IMR-90 (cell line): ENCODE results near the gene AGFG1. TPM values are rescaled to one million over a fixed set of nuclear protein-coding genes. Genes with fewer than 3 reads are reported as not detected.

ENCODE experiments used
- ATAC-seq: fragments of 200-7000 bp; cut with Tn5 transposase; 2 replicates; pipeline ENCODE4 v1.9.1; 2020; ENCODE audit warnings: low read depth, mild to moderate bottlenecking, moderate library complexity
- BruUV-seq: library from RNA; stranded (reverse); fragments of 400-500 nt; replicated peaks from 2 replicates; lab custom pipeline; 2021; lab: Mats Ljungman, UMichigan
- CTCF ChIA-PET: fragments of 300-600 bp; formaldehyde crosslinking; extraction: SDS; loops from one replicate; lab custom pipeline; 2021; ENCODE audit warnings: antibody characterized with exemption; lab: Yijun Ruan, JAX
- POLR2A ChIA-PET: fragments of 300-600 bp; sonication (Branson Sonifier 250); formaldehyde crosslinking; loops from one replicate; lab custom pipeline; 2022; ENCODE audit warnings: antibody characterized with exemption; ENCODE audit not compliant: unreplicated experiment; lab: Charles Lee
- DNase-seq: peaks from one replicate; pipeline ENCODE4 v3.0.0; 2013
- H2AFZ ChIP-seq: replicated peaks from 2 replicates; pipeline ENCODE3; 2013; ENCODE audit warnings: low read length, mild to moderate bottlenecking; ENCODE audit not compliant: poor library complexity
- H2AK5ac ChIP-seq: 2 replicates; pipeline ENCODE4 v1.6.1; 2013; ENCODE audit warnings: low read depth, low read length, inconsistent platforms
- H2AK9ac ChIP-seq: replicated peaks from 2 replicates; pipeline ENCODE3; 2013; ENCODE audit warnings: mild to moderate bottlenecking, low read depth, low read length, moderate library complexity; ENCODE audit not compliant: poor library complexity
- H2BK120ac ChIP-seq: 2 replicates; pipeline ENCODE4 v1.6.1; 2013; ENCODE audit warnings: low read depth, low read length, inconsistent platforms
- H2BK15ac ChIP-seq: 3 replicates; pipeline ENCODE4 v1.6.1; 2013; ENCODE audit warnings: low read depth, low read length, inconsistent platforms
- H2BK20ac ChIP-seq: 2 replicates; pipeline ENCODE4 v1.6.1; 2013; ENCODE audit warnings: low read depth, mild to moderate bottlenecking, inconsistent platforms, low read length, moderate library complexity
- H2BK5ac ChIP-seq: 2 replicates; pipeline ENCODE4 v1.6.1; 2013; ENCODE audit warnings: mild to moderate bottlenecking, low read depth, low read length, inconsistent platforms; ENCODE audit not compliant: poor library complexity, severe bottlenecking
- H3K14ac ChIP-seq: replicated peaks from 2 replicates; pipeline ENCODE4 v1.6.1; 2013; ENCODE audit warnings: low read depth, low read length, inconsistent platforms
- H3K18ac ChIP-seq: 2 replicates; pipeline ENCODE4 v1.6.1; 2013; ENCODE audit warnings: low read depth, low read length, control low read depth
- H3K23ac ChIP-seq: 2 replicates; pipeline ENCODE4 v1.6.1; 2013; ENCODE audit warnings: low read depth, low read length, inconsistent platforms
- H3K27ac ChIP-seq: 2 replicates; pipeline ENCODE4 v1.5.1; 2013; ENCODE audit warnings: mild to moderate bottlenecking, control low read depth, low read length; ENCODE audit not compliant: insufficient read depth
- H3K27me3 ChIP-seq: 2 replicates; pipeline ENCODE4 v1.6.1; 2013; ENCODE audit warnings: low read length; ENCODE audit not compliant: control insufficient read depth, insufficient read depth
- H3K36me3 ChIP-seq: 2 replicates; pipeline ENCODE4 v1.6.1; 2013; ENCODE audit warnings: low read length, mixed read lengths; ENCODE audit not compliant: control insufficient read depth, insufficient read depth
- H3K4ac ChIP-seq: 2 replicates; pipeline ENCODE4 v1.6.1; 2013; ENCODE audit warnings: low read depth, low read length, inconsistent platforms
- H3K4me1 ChIP-seq: 2 replicates; pipeline ENCODE4 v1.6.1; 2013; ENCODE audit warnings: low read length, mixed read lengths; ENCODE audit not compliant: control insufficient read depth, insufficient read depth
- H3K4me2 ChIP-seq: 2 replicates; pipeline ENCODE4 v1.6.1; 2013; ENCODE audit warnings: low read depth, mild to moderate bottlenecking, control low read depth, low read length, moderate library complexity
- H3K4me3 ChIP-seq: 2 replicates; pipeline ENCODE4 v1.5.1; 2013; ENCODE audit warnings: low read depth, mild to moderate bottlenecking, control low read depth, low read length, moderate library complexity; ENCODE audit not compliant: insufficient read depth
- H3K56ac ChIP-seq: 2 replicates; pipeline ENCODE4 v1.6.1; 2013; ENCODE audit warnings: low read length, inconsistent platforms; ENCODE audit not compliant: insufficient read depth; ENCODE audit errors: extremely low read depth
- H3K79me1 ChIP-seq, 2 experiments: 2 replicates each; pipeline ENCODE4 v1.6.1; 2013; ENCODE audit warnings: low read length in 2 of 2, inconsistent platforms in 1 of 2, low read depth in 1 of 2
- H3K9ac ChIP-seq: 2 replicates; pipeline ENCODE4 v1.6.1; 2013; ENCODE audit warnings: low read depth, low read length, control low read depth
- H3K9me1 ChIP-seq: 2 replicates; pipeline ENCODE4 v1.6.1; 2013; ENCODE audit warnings: low read length, inconsistent platforms; ENCODE audit not compliant: insufficient read depth
- H3K9me3 ChIP-seq: 2 replicates; pipeline ENCODE4 v1.6.1; 2013; ENCODE audit warnings: low read length; ENCODE audit not compliant: control insufficient read depth, insufficient read depth
- H4K20me1 ChIP-seq: 2 replicates; pipeline ENCODE4 v1.6.1; 2013; ENCODE audit warnings: low read length, inconsistent platforms; ENCODE audit not compliant: insufficient read depth
- H4K5ac ChIP-seq: 2 replicates; pipeline ENCODE4 v1.6.1; 2013; ENCODE audit warnings: mild to moderate bottlenecking, low read depth, low read length, control low read depth
- H4K8ac ChIP-seq, 2 experiments: 2 replicates each; pipeline ENCODE4 v1.6.1; 2013; ENCODE audit warnings: low read depth in 2 of 2, low read length in 2 of 2, control low read depth in 1 of 2, inconsistent platforms in 1 of 2
- H4K91ac ChIP-seq: 2 replicates; pipeline ENCODE4 v1.6.1; 2013; ENCODE audit warnings: low read depth, low read length, inconsistent platforms; ENCODE audit not compliant: insufficient read depth
- BHLHE40 ChIP-seq: fragments of 150-350 bp; IDR thresholded peaks from 2 replicates; pipeline ENCODE4 v1.6.1; 2016; ENCODE audit warnings: mild to moderate bottlenecking, low read depth, low read length
- CEBPB ChIP-seq: IDR thresholded peaks from 2 replicates; pipeline ENCODE4 v1.6.1; 2012; ENCODE audit warnings: low read depth, low read length, improper control_type of control experiment
- CHD1 ChIP-seq: IDR thresholded peaks from 2 replicates; pipeline ENCODE4 v1.6.1; 2012; ENCODE audit warnings: low read depth, low read length, improper control_type of control experiment
- CTCF ChIP-seq: conservative IDR thresholded peaks from 2 replicates; pipeline ENCODE4 v1.5.1; 2012; ENCODE audit warnings: mild to moderate bottlenecking, low read depth, low read length, improper control_type of control experiment
- ELK1 ChIP-seq: fragments of 150-350 bp; IDR thresholded peaks from 2 replicates; pipeline ENCODE4 v1.6.1; 2016; ENCODE audit warnings: low read depth, mild to moderate bottlenecking, low read length, moderate library complexity, borderline replicate concordance
- FOS ChIP-seq: fragments of 150-350 bp; IDR thresholded peaks from 2 replicates; pipeline ENCODE4 v1.6.1; 2016; ENCODE audit warnings: low read depth, low read length
- MAFK ChIP-seq: IDR thresholded peaks from 2 replicates; pipeline ENCODE4 v1.6.1; 2012; ENCODE audit warnings: low read depth, low read length, improper control_type of control experiment
- MAZ ChIP-seq: IDR thresholded peaks from 2 replicates; pipeline ENCODE4 v1.6.1; 2012; ENCODE audit warnings: low read depth, mild to moderate bottlenecking, low read length, improper control_type of control experiment, moderate library complexity, borderline replicate concordance
- MXI1 ChIP-seq: IDR thresholded peaks from 2 replicates; pipeline ENCODE4 v1.6.1; 2012; ENCODE audit warnings: low read depth, mild to moderate bottlenecking, low read length, moderate library complexity, borderline replicate concordance
- NFE2L2 ChIP-seq: fragments of 150-350 bp; IDR thresholded peaks from 2 replicates; pipeline ENCODE4 v1.6.1; 2016; ENCODE audit warnings: low read depth, mild to moderate bottlenecking, low read length
- POLR2A ChIP-seq: IDR thresholded peaks from 2 replicates; pipeline ENCODE4 v1.6.1; 2012; ENCODE audit warnings: mild to moderate bottlenecking, low read depth, low read length
- RAD21 ChIP-seq: IDR thresholded peaks from 2 replicates; pipeline ENCODE4 v1.6.1; 2012; ENCODE audit warnings: low read length, improper control_type of control experiment
- RCOR1 ChIP-seq: IDR thresholded peaks from 2 replicates; pipeline ENCODE4 v1.6.1; 2012; ENCODE audit warnings: mild to moderate bottlenecking, low read length, improper control_type of control experiment; ENCODE audit not compliant: insufficient replicate concordance
- RFX5 ChIP-seq: IDR thresholded peaks from 2 replicates; pipeline ENCODE4 v1.8.0; 2012; ENCODE audit warnings: low read depth, mild to moderate bottlenecking, low read length, moderate library complexity
- SMC3 ChIP-seq: fragments of 150-350 bp; IDR thresholded peaks from 2 replicates; pipeline ENCODE4 v1.6.1; 2016; ENCODE audit warnings: low read depth, mild to moderate bottlenecking, antibody characterized with exemption, low read length, moderate library complexity
- USF2 ChIP-seq: fragments of 150-350 bp; IDR thresholded peaks from 2 replicates; pipeline ENCODE4 v1.6.1; 2017; ENCODE audit warnings: mild to moderate bottlenecking, antibody characterized with exemption, low read length, low read depth
- WGBS, 2 experiments: methylation state at CpG; one replicate each; pipeline versions ENCODE4 v1.1.5 to v1.1.7; 2013; ENCODE audit warnings: missing lambda C conversion rate in 2 of 2; ENCODE audit not compliant: insufficient read length in 1 of 2; ENCODE audit errors: extremely low coverage in 2 of 2; 5-methylcytosine and 5-hydroxymethylcytosine counted together
- dilution Hi-C: fragments of 300-500 bp; cut with HindIII; formaldehyde crosslinking; loops from one replicate; pipeline ENCODE4 v1.14.3; 2018; ENCODE audit warnings: low sequenced_read_pairs; ENCODE audit not compliant: unreplicated experiment
- in situ Hi-C: fragments of 300-500 bp; cut with MboI; formaldehyde crosslinking; loops from 3 replicates; pipeline ENCODE4 v1.14.3; 2019; ENCODE audit warnings: low sequenced_read_pairs, inconsistent platforms, mixed read lengths
- intact Hi-C: fragments of 100-400 bp; cut with micrococcal nuclease; formaldehyde crosslinking; loops from 2 replicates; pipeline ENCODE4 v1.10.0; 2022
- polyA plus RNA-seq, 3 experiments: library from polyadenylated mRNA; depleted of rRNA; stranded (reverse); fragments of >200 nt; gene quantifications; 2 replicates each; pipeline ENCODE4 v1.2.3, GENCODE V29; 2012; ENCODE audit warnings: low replicate concordance in 1 of 3
- total RNA-seq: library from RNA; depleted of rRNA; stranded (reverse); fragments of >200 nt; gene quantifications from 2 replicates; pipeline ENCODE4 v1.2.3, GENCODE V29; 2012

The AGFG1 gene
- total and polyA plus RNA-seq, 2 of the 4 experiments (the other 2 are of a cell fraction), result 58.4 to 126 TPM

GRCh38 chr2:227579791-227580190, 107.8 kb downstream of the AGFG1 start:
- H2AK9ac ChIP-seq, result no peak overlapping the region
- no peak for DNase-seq
- H3K56ac ChIP-seq, result no peak overlapping the region
- dilution Hi-C loops (no loop called here), in situ Hi-C loops (no loop called here), intact Hi-C loops (no loop called here)
- BruUV-seq, result no TSS peak
- no peak overlapping the region for H3K27ac ChIP-seq
- H3K23ac ChIP-seq, result no peak overlapping the region
- no peaks in the 10 kb centered on the region for H3K4me1 ChIP-seq
- H3K9me3 ChIP-seq, result peaks cover 5% of the 10 kb centered on the region
- no peak for TF ChIP-seq MAZ
- no peak for TF ChIP-seq POLR2A
- TF ChIP-seq CTCF, result no peak
- TF ChIP-seq RAD21, result no peak
- no peak for TF ChIP-seq MXI1
- TF ChIP-seq ELK1, result no peak
- no peak for TF ChIP-seq USF2
- TF ChIP-seq CHD1, result no peak
- no peak for TF ChIP-seq BHLHE40
- TF ChIP-seq SMC3, result no peak
- TF ChIP-seq CEBPB, result no peak
- TF ChIP-seq RFX5, result no peak
- TF ChIP-seq FOS, result no peak
- no peak for TF ChIP-seq NFE2L2
- no peak for TF ChIP-seq MAFK
- no peak for TF ChIP-seq RCOR1
- H4K20me1 ChIP-seq, result no peaks in the 10 kb centered on the region
- no peak overlapping the region for H3K18ac ChIP-seq
- no peak overlapping the region for H2BK5ac ChIP-seq
- no peak for ATAC-seq
- H2AFZ ChIP-seq, result no peak overlapping the region
- H3K79me1 ChIP-seq, result no peaks in the 10 kb centered on the region
- H3K27me3 ChIP-seq, result peaks cover 2% of the 10 kb centered on the region
- no peak overlapping the region for H3K9ac ChIP-seq
- no peak overlapping the region for H2BK20ac ChIP-seq
- H3K4ac ChIP-seq, result no peak overlapping the region
- POLR2A ChIA-PET, result no interaction called here
- H4K8ac ChIP-seq, result no peak overlapping the region
- no peak overlapping the region for H2BK120ac ChIP-seq
- H4K5ac ChIP-seq, result no peak overlapping the region
- CTCF ChIA-PET, result interaction anchor here (0.5 kb wide), 1 partner anchor 100 kb away, joined by 4 read pairs; no protein-coding TSS in a partner anchor
- no peak overlapping the region for H4K91ac ChIP-seq
- no peak overlapping the region for H3K4me3 ChIP-seq
- H3K4me2 ChIP-seq, result no peak overlapping the region
- WGBS, 2 experiments, result no CpG with 5 or more reads among the region's 1 CpG
- H3K14ac ChIP-seq, result no peak overlapping the region
- no peak overlapping the region for H2AK5ac ChIP-seq
- 0 out of 2 replicates have a peak, but pooled peaks cover 2% of the 10 kb centered on the region for H3K9me1 ChIP-seq
- H3K36me3 ChIP-seq, result no peaks in the 10 kb centered on the region
- H2BK15ac ChIP-seq, result no peak overlapping the region
